Breast epithelium (tissue), 3 donors: ENCODE results near the gene RPS19BP1.

ENCODE experiments used
- POLR2A ChIP-seq: fragments of 450-650 bp; IDR thresholded peaks from one replicate; pipeline ENCODE4 v1.6.1; 2016; ENCODE audit warnings: antibody characterized with exemption, mild to moderate bottlenecking, moderate library complexity
- TF ChIP-seq, protein P1 (sequence below), 3 donors: fragments of 450-650 bp; IDR thresholded peaks; one replicate each; pipeline ENCODE4 v1.5.1; 2016 to 2017; ENCODE audit warnings: antibody characterized with exemption in 3 of 3, mild to moderate bottlenecking in 3 of 3, moderate library complexity in 3 of 3

DNA sequence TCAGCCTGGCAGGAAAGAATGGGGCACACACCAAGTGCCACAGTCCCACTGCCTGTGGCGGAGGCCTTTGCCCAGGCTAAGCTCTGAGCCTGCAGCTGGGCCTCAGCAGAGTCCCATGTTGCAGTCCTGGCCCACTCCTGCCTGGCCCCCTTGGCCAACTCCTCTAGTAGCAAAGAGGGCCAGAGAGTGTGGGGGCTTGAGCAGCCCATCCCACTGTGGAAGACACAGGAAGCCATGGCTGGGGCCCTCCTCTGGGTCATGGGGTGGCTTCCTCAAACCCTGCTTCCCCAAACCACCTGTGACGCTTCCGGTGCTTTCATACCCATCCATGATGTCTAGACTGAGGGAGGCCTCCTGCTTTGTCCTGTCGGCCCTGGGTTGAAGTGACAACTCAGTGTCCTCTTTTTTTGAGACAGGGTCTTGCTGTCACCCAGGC is 5.8 kb downstream of the RPS19BP1 start:
- TF ChIP-seq, protein P1, sequence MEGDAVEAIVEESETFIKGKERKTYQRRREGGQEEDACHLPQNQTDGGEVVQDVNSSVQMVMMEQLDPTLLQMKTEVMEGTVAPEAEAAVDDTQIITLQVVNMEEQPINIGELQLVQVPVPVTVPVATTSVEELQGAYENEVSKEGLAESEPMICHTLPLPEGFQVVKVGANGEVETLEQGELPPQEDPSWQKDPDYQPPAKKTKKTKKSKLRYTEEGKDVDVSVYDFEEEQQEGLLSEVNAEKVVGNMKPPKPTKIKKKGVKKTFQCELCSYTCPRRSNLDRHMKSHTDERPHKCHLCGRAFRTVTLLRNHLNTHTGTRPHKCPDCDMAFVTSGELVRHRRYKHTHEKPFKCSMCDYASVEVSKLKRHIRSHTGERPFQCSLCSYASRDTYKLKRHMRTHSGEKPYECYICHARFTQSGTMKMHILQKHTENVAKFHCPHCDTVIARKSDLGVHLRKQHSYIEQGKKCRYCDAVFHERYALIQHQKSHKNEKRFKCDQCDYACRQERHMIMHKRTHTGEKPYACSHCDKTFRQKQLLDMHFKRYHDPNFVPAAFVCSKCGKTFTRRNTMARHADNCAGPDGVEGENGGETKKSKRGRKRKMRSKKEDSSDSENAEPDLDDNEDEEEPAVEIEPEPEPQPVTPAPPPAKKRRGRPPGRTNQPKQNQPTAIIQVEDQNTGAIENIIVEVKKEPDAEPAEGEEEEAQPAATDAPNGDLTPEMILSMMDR (IDR thresholded peaks at IDR 0.05), result no peak
- no peak for TF ChIP-seq POLR2A
